Measurements from ENCODE around the gene L3MBTL2.
"Not testable (repeated sequence)": the region's sequence is repeated elsewhere in the genome, so short reads cannot be mapped to it uniquely, and the experiment has no call there.

L3MBTL2 gene

GRCh38 chr22:41242396-41243117 lies 37.4 kb downstream of the L3MBTL2 start:
- no peak for DNase-seq

- DNase-seq, result no peak
Measured at GRCh38 chr22:41243361-41243760, 38.2 kb downstream of the L3MBTL2 start.

- DNase-seq, result no peak
Measured at GRCh38 chr22:41245917-41246499, 40.9 kb downstream of the L3MBTL2 start.

GRCh38 chr22:41247703-41248102 lies 42.6 kb downstream of the L3MBTL2 start:
- no peak for DNase-seq

- DNase-seq, result no peak
Measured at GRCh38 chr22:41248314-41248713, 43.2 kb downstream of the L3MBTL2 start.

- no peak for DNase-seq
Measured at GRCh38 chr22:41248758-41249157, 43.6 kb downstream of the L3MBTL2 start.

- no peak for DNase-seq
Measured at GRCh38 chr22:41249442-41249841, 44.3 kb downstream of the L3MBTL2 start.

- DNase-seq, result no peak
Measured at GRCh38 chr22:41250127-41250526, 45.0 kb downstream of the L3MBTL2 start.

- no peak for DNase-seq
Measured at GRCh38 chr22:41252365-41252764, 47.3 kb downstream of the L3MBTL2 start.

- DNase-seq, result no peak
Measured at GRCh38 chr22:41254230-41254629, 49.1 kb downstream of the L3MBTL2 start.

- no peak for DNase-seq
Measured at GRCh38 chr22:41256254-41257253, 51.4 kb downstream of the L3MBTL2 start.

GRCh38 chr22:41257696-41258095 lies 52.6 kb downstream of the L3MBTL2 start:
- DNase-seq, result no peak

- not testable (repeated sequence) for DNase-seq
Measured at GRCh38 chr22:41259756-41260155, 54.6 kb downstream of the L3MBTL2 start.

GRCh38 chr22:41260871-41261270 lies 55.8 kb downstream of the L3MBTL2 start:
- no peak for DNase-seq

GRCh38 chr22:41261541-41262249 lies 56.6 kb downstream of the L3MBTL2 start:
- DNase-seq, result no peak

GRCh38 chr22:41262250-41262765 lies 57.2 kb downstream of the L3MBTL2 start:
- DNase-seq, result no peak

GRCh38 chr22:41263704-41264103 lies 58.6 kb downstream of the L3MBTL2 start:
- no peak for DNase-seq

GRCh38 chr22:41264408-41264941 lies 59.4 kb downstream of the L3MBTL2 start:
- DNase-seq, result no peak

GRCh38 chr22:41267958-41268357 lies 62.8 kb downstream of the L3MBTL2 start:
- DNase-seq, result no peak

- no peak for DNase-seq
Measured at GRCh38 chr22:41271787-41272186, 66.7 kb downstream of the L3MBTL2 start.

- no peak for DNase-seq
Measured at GRCh38 chr22:41273128-41273527, 68.0 kb downstream of the L3MBTL2 start.

- DNase-seq, result no peak
Measured at GRCh38 chr22:41274856-41275255, 69.7 kb downstream of the L3MBTL2 start.
